RPMI7951 (cell line): ENCODE measurements around the gene RNFT2. TPM values are rescaled to one million over a fixed set of nuclear protein-coding genes. Genes with fewer than 3 reads are reported as not detected.

Source experiments
- DNase-seq: peaks from one replicate; pipeline ENCODE4 v3.0.0-alpha.2; 2012; ENCODE audit warnings: low read depth
- total RNA-seq: library from RNA; depleted of rRNA; stranded (reverse); fragments of >200 nt; shearing (Covaris generic); gene quantifications from 2 replicates; pipeline ENCODE4 v1.2.3, GENCODE V29; 2014; rRNA removed

The RNFT2 gene, protein sequence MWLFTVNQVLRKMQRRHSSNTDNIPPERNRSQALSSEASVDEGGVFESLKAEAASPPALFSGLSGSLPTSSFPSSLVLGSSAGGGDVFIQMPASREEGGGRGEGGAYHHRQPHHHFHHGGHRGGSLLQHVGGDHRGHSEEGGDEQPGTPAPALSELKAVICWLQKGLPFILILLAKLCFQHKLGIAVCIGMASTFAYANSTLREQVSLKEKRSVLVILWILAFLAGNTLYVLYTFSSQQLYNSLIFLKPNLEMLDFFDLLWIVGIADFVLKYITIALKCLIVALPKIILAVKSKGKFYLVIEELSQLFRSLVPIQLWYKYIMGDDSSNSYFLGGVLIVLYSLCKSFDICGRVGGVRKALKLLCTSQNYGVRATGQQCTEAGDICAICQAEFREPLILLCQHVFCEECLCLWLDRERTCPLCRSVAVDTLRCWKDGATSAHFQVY
- total RNA-seq: 2.4 and 3.4 TPM in 2 replicates

DNA sequence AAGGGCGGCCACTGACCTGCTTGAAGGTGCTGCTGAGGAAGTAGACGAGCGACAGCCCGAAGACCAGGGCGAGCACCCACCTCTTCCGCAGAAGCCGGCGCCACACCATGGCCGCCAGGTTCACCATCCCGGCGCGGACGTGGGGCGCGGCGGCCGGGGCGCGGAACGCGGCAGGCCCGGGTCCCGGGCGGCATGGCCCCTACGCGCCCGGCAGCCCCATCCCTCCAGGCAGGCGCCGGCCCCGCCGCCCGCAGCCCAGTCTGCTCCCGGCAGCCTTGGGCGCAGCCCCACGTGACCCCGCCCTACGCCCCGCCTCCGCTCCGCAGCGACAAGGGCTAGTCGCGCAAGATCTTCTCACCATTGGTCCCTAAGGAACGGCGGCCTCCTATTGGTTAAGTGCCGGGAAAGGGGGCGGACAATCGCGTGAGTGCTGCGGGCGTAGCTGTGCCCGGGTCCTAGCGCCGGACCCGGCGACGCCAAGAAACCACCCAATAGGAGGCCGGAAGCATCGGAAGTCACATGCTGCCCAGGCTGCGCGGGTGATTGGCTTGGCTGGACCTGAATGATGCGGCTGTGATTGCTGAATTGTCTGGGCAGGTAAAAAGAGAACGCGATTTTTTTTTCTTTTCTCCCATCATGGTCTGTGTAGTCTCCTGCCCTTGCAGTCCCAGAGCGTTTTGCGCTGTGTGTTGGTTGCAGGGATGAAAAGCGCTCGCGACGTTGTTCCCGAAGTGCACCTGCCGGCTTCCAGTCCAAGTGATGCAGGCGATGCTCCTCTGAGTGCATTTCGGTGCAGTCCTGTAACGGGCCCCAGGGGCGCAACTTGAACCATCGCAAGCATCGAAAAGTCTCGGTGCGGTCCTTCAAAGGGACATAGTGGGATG, at the start of gene RNFT2, which contains the start of gene SPRING1:
Gene RNFT2 (plus strand): TSS at position 542 of the 884 bp plus-strand sequence. CDS start 2,183 bp downstream, outside the sequence.
Gene SPRING1 (minus strand): TSS at position 296 of the 884 bp plus-strand sequence. CDS start 169 bp downstream, at position 127.
- DNase-seq: peak; percentile 98

- DNase-seq: no peak
Measured at GRCh38 chr12:116689521-116689920, 48.6 kb upstream of the RNFT2 start.

DNA sequence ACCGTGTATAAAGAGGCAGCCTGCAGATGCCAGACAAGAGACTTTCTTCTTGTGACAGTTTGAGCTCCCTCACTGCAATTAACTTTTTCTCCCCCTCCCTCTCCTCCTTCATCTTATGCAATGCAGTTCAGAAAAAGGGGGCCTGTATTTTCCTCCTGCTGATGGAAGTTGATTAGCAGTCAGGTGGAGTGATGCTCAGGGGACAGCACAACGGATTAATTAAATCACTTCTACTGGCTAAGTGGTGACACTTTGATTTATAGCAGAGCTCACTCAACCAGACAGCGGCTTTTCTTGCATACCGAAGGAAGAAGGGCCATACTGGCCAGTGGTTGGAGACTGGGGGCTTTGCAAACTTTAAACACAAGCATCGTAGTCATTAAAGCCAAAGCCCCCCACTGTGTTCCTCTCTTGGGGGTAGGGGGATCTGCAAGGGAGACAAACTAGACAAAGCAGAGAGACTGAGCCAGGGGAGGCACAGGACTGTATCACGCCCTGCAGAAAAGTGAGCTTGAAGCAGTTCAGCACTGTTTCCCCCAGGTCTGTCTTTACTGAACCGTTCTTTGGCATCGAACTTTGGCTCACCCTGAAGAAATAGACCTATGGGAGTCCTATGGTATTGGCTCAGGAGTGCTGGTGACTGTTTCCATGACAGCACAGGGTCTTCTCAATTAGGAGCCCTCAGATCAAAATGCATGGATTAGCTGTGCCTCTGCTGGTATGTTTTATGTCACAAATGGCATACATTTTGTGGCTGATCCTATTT, 48.0 kb upstream of the RNFT2 start:
- no peak for DNase-seq

GRCh38 chr12:116691205-116691604, 46.9 kb upstream of the RNFT2 start:
- DNase-seq: no peak

DNA sequence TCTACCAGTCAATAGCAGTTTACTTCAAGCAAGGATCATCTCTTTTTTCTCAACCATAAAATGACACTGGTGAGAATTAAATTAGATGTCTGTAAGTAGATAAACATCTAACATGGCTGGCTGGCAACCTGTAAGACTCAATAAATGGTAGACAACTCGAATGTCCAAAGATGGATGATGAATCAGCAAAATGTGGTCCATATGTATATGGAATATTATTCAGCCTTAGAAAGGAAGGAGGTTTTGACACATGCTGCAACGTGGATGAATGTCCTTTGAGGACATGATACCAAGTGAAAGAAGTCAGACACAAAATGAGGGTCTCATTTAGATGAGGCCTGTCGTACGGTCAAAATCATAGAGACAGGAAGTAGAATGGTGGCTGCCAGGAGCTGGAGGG, 46.5 kb upstream of the RNFT2 start:
- DNase-seq: no peak

- no peak for DNase-seq
Measured at GRCh38 chr12:116692605-116693004, 45.5 kb upstream of the RNFT2 start.

DNA sequence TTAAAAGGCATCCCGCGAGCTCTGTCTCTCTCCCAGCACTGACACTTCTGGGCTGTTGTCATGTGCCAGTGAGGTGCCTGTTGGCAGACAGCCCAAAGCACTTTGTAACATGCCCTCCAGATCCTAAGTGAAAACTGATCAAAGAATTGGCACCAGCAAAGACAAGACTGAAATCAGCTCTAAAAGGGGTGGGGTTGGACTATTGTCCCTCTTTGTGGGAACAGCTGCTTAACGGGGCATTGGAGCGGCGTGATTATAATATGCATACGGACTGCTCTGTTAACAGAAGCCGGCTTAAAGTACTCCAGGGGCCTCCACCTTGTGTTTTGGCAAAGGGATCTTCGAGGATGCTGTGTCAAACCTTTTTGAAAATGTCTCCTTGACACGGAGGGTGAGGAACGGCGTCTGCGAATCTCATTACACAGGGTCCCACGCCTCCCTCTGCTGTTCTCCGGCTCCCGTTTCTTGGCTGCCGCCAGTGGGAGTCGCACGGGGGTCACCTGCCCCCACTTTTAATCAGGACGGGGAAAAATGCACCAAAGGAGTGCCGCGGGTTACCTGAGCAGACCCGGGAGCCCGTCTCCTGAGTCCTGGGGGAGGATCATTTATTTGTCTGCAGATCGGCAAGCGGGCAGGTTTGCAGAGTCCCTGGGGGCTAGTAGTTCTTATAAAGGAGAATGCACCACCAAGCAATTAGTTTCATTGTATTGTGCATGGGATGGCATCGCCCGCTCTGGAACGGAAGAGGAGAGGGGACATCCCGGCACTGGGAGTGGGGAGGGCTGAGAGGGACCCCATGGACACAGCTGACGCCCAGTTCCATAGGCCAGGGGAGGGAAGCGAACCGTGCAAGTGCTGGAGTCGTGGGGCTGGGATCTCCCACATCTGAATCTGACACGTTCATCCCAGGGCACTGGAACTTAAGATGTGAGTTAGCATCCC, 44.6 kb upstream of the RNFT2 start:
- DNase-seq: no peak

- no peak for DNase-seq
Measured at GRCh38 chr12:116694653-116695463, 43.3 kb upstream of the RNFT2 start.

DNA sequence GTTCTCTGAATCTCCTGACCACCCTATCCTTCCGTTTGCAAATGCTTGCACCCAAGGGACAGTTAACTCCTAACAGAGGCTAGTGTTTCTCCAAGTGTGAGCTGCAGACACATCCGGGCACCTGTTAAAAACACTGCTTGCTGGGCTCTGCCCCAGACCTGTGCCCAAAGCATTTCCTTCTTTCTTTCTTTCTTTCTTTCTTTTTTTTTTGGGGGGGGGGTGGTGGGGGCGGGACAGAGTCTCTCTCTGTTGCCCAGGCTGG, 42.7 kb upstream of the RNFT2 start:
- no peak for DNase-seq

DNA sequence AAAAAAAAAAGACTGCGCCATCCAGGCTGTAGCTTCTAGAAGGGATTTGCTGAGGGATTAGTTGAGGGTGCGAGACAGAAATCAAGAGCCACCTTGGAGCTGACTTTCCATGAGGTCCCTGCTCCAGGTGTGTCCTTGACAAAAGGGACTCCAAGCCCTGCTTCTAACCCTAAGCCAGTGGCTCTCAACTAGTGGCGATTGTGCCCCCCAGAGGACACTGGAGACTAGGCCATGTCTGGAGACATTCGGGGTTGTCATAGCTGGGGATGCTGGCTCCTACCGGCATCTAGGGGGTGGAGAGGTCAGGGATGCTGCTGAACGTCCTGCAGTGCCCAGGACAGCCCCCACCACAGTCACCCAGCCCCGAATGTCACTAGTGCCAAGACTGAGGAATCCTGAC, 40.8 kb upstream of the RNFT2 start:
- DNase-seq: no peak

GRCh38 chr12:116697716-116698115, 40.4 kb upstream of the RNFT2 start:
- DNase-seq: no peak

- DNase-seq: no peak
Measured at GRCh38 chr12:116698116-116698515, 40.0 kb upstream of the RNFT2 start.

- DNase-seq: no peak
Measured at GRCh38 chr12:116698554-116699075, 39.5 kb upstream of the RNFT2 start.

DNA sequence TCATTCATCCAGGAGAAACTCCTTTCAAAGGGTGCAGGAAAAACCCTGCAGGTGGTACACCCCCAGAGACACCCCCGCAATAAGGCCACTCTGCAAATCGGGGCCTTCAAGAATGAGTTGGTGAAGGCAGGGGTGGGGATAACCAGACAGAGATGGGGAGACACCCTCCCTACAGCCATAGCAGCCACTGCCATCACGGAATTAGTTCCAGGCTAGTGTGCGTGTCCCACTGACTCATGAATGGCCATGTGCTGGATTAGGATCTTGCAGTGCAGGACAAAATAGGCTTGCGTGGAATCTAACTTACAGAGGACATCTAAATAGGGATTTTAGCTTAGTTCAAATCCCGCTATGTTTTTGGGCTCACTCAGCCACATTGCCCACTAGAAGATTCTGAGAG, 38.0 kb upstream of the RNFT2 start:
- DNase-seq: no peak

- no peak for DNase-seq
Measured at GRCh38 chr12:116701432-116701831, 36.7 kb upstream of the RNFT2 start.

GRCh38 chr12:116703214-116703795, 34.8 kb upstream of the RNFT2 start:
- peak; percentile 52 for DNase-seq

- DNase-seq: no peak
Measured at GRCh38 chr12:116707751-116708150, 30.4 kb upstream of the RNFT2 start.

- DNase-seq: peak; percentile 69
Measured at GRCh38 chr12:116708826-116709756, 29.0 kb upstream of the RNFT2 start.
